ENCODE results near the gene HORMAD2.

DNA sequence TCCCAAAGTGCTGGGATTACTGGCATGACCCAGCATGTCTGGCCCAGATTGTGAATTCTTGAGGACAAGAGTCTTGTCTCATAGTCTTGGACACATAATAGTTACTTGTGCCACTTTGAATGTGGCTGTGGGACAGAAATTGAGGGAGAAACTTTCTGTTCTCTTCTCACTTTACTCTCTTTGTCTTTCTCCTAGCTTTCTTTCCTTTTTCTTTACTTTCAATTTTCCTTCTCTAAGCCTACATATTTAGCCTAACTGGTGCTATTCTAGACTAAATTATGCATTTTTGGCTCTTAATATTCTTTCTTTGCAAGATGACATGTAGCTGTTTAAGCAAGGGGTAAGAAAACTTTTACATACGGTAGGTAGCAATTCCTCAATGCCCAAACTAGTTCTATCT, 33.2 kb downstream of the HORMAD2 start:
- no peak for TF ChIP-seq EZH2phosphoT487 (IDR thresholded peaks at IDR 0.05; ENCODE audit: insufficient read depth, low read depth)
- no peak for TF ChIP-seq EZH2 (IDR thresholded peaks at IDR 0.05; ENCODE audit: insufficient read depth, poor library complexity, severe bottlenecking)
